Ishikawa (cell line): ENCODE data around the gene CCDC71.

ENCODE experiments used
- CEBPB ChIP-seq: IDR thresholded peaks from 2 replicates; pipeline ENCODE4 v1.6.1; 2012
- CREB1 ChIP-seq: IDR thresholded peaks from 2 replicates; pipeline ENCODE4 v1.6.1; 2012; ENCODE audit warnings: low read depth
- EGR1 ChIP-seq: IDR thresholded peaks from 2 replicates; pipeline ENCODE4 v1.6.1; 2012
- EP300 ChIP-seq: IDR thresholded peaks from 2 replicates; pipeline ENCODE4 v1.6.1; 2012; ENCODE audit warnings: borderline replicate concordance
- NFIC ChIP-seq: IDR thresholded peaks from 2 replicates; pipeline ENCODE4 v1.6.1; 2012
- RAD21 ChIP-seq: IDR thresholded peaks from 2 replicates; pipeline ENCODE4 v1.6.1; 2012; ENCODE audit warnings: low read depth
- TAF1 ChIP-seq: IDR thresholded peaks from 2 replicates; pipeline ENCODE4 v1.6.1; 2012; ENCODE audit warnings: low read depth, mild to moderate bottlenecking
- ZBTB7A ChIP-seq: IDR thresholded peaks from 2 replicates; pipeline ENCODE4 v1.6.1; 2012; ENCODE audit warnings: low read depth
- TF ChIP-seq, protein P1 (sequence below): IDR thresholded peaks from 2 replicates; pipeline ENCODE4 v1.6.1; 2012
- TF ChIP-seq, protein P2 (sequence below): IDR thresholded peaks from 2 replicates; pipeline ENCODE4 v1.6.1; 2012; ENCODE audit warnings: low read depth, mild to moderate bottlenecking
- TF ChIP-seq, protein P3 (sequence below): IDR thresholded peaks from 2 replicates; pipeline ENCODE4 v1.6.1; 2012

DNA sequence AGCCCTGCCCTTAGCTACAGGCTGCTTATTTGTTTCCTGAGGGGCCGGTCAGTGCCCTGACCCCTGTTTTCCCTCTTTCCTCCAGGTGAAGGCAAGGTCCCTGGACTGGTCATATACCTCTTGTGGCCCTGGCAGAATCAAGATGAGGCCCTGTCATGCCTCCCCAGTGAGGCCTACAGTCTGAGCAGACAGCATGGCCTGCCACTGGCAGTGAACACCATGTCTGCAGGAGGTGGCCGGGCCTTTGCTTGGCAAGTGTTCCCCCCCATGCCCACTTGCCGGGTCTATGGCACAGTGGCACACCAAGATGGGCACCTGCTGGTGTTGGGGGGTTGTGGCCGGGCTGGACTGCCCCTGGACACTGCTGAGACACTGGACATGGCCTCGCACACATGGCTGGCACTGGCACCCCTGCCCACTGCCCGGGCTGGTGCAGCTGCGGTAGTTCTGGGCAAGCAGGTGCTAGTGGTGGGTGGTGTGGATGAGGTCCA is 6.5 kb upstream of the CCDC71 start:
- TF ChIP-seq, protein P1, sequence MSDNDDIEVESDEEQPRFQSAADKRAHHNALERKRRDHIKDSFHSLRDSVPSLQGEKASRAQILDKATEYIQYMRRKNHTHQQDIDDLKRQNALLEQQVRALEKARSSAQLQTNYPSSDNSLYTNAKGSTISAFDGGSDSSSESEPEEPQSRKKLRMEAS: no peak
- no peak for TF ChIP-seq EP300
- no peak for TF ChIP-seq TAF1
- no peak for TF ChIP-seq EGR1
- TF ChIP-seq, protein P2, sequence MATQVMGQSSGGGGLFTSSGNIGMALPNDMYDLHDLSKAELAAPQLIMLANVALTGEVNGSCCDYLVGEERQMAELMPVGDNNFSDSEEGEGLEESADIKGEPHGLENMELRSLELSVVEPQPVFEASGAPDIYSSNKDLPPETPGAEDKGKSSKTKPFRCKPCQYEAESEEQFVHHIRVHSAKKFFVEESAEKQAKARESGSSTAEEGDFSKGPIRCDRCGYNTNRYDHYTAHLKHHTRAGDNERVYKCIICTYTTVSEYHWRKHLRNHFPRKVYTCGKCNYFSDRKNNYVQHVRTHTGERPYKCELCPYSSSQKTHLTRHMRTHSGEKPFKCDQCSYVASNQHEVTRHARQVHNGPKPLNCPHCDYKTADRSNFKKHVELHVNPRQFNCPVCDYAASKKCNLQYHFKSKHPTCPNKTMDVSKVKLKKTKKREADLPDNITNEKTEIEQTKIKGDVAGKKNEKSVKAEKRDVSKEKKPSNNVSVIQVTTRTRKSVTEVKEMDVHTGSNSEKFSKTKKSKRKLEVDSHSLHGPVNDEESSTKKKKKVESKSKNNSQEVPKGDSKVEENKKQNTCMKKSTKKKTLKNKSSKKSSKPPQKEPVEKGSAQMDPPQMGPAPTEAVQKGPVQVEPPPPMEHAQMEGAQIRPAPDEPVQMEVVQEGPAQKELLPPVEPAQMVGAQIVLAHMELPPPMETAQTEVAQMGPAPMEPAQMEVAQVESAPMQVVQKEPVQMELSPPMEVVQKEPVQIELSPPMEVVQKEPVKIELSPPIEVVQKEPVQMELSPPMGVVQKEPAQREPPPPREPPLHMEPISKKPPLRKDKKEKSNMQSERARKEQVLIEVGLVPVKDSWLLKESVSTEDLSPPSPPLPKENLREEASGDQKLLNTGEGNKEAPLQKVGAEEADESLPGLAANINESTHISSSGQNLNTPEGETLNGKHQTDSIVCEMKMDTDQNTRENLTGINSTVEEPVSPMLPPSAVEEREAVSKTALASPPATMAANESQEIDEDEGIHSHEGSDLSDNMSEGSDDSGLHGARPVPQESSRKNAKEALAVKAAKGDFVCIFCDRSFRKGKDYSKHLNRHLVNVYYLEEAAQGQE: no peak
- no peak for TF ChIP-seq RAD21
- TF ChIP-seq CEBPB: no peak
- TF ChIP-seq, protein P3, sequence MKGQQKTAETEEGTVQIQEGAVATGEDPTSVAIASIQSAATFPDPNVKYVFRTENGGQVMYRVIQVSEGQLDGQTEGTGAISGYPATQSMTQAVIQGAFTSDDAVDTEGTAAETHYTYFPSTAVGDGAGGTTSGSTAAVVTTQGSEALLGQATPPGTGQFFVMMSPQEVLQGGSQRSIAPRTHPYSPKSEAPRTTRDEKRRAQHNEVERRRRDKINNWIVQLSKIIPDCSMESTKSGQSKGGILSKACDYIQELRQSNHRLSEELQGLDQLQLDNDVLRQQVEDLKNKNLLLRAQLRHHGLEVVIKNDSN: no peak
- TF ChIP-seq NFIC: no peak
- no peak for TF ChIP-seq ZBTB7A
- TF ChIP-seq CREB1: no peak
